HG03378 (cell line): ENCODE results near the gene PITPNC1.
"Not testable (repeated sequence)": the region's sequence is repeated elsewhere in the genome, so short reads cannot be mapped to it uniquely, and the experiment has no call there.

Experiments
- ATAC-seq: cut with Tn5 transposase; IDR thresholded peaks from one replicate; pipeline ENCODE4 v1.9.1; 2021; ENCODE audit warnings: mild to moderate bottlenecking, moderate library complexity; ENCODE audit not compliant: unreplicated experiment

The PITPNC1 gene

GRCh38 chr17:67376737-67377487, at the start of gene PITPNC1:
Gene PITPNC1 (plus strand): TSS chr17:67377281.
- peak; percentile 66 for ATAC-seq

- ATAC-seq: no peak
Measured at GRCh38 chr17:67328026-67328425, 49.1 kb upstream of the PITPNC1 start.

GRCh38 chr17:67331381-67332161, 45.5 kb upstream of the PITPNC1 start:
- ATAC-seq: not testable (repeated sequence)

GRCh38 chr17:67332162-67332508, 44.9 kb upstream of the PITPNC1 start:
- ATAC-seq: not testable (repeated sequence)

- ATAC-seq: no peak
Measured at GRCh38 chr17:67335245-67335835, 41.7 kb upstream of the PITPNC1 start.

- no peak for ATAC-seq
Measured at GRCh38 chr17:67336859-67337258, 40.2 kb upstream of the PITPNC1 start.

GRCh38 chr17:67338353-67338752, 38.7 kb upstream of the PITPNC1 start:
- ATAC-seq: not testable (repeated sequence)

- ATAC-seq: no peak
Measured at GRCh38 chr17:67343237-67343636, 33.8 kb upstream of the PITPNC1 start.

- no peak for ATAC-seq
Measured at GRCh38 chr17:67347826-67348225, 29.3 kb upstream of the PITPNC1 start.

- no peak for ATAC-seq
Measured at GRCh38 chr17:67349420-67349819, 27.7 kb upstream of the PITPNC1 start.

GRCh38 chr17:67353161-67353560, 23.9 kb upstream of the PITPNC1 start:
- no peak for ATAC-seq

- ATAC-seq: no peak
Measured at GRCh38 chr17:67353929-67354574, 23.0 kb upstream of the PITPNC1 start.

GRCh38 chr17:67358612-67359011, 18.5 kb upstream of the PITPNC1 start:
- ATAC-seq: no peak

- ATAC-seq: no peak
Measured at GRCh38 chr17:67359960-67360791, 16.9 kb upstream of the PITPNC1 start.

GRCh38 chr17:67360880-67361279, 16.2 kb upstream of the PITPNC1 start:
- no peak for ATAC-seq

GRCh38 chr17:67362173-67362572, 14.9 kb upstream of the PITPNC1 start:
- no peak for ATAC-seq

- no peak for ATAC-seq
Measured at GRCh38 chr17:67364847-67365737, 12.0 kb upstream of the PITPNC1 start.

GRCh38 chr17:67365738-67366192, 11.3 kb upstream of the PITPNC1 start:
- no peak for ATAC-seq
